LNCAP (cell line): ENCODE data around the gene CLSTN3.

ENCODE experiments used
- CTCF ChIP-seq: fragments of 450-650 bp; IDR thresholded peaks from 2 replicates; pipeline ENCODE4 v1.5.1; 2017; ENCODE audit warnings: mild to moderate bottlenecking

The CLSTN3 gene

GRCh38 chr12:7108003-7108795 is 22.0 kb upstream of the CLSTN3 start:
- TF ChIP-seq CTCF: no peak

- TF ChIP-seq CTCF: peak; percentile 98
These were observed 21.2 kb upstream of the CLSTN3 start, which contains the start of gene C1RL for GRCh38 chr12:7108796-7109571. TSS of gene C1RL (minus strand) at chr12:7109214. CDS start at chr12:7109180, 34 bp downstream.

- no peak for TF ChIP-seq CTCF
These were observed 20.6 kb upstream of the CLSTN3 start for GRCh38 chr12:7109572-7109920.

GRCh38 chr12:7110661-7111060 is 19.5 kb upstream of the CLSTN3 start:
- TF ChIP-seq CTCF: no peak

GRCh38 chr12:7112041-7112440 is 18.1 kb upstream of the CLSTN3 start:
- TF ChIP-seq CTCF: no peak

GRCh38 chr12:7113389-7113871 is 16.7 kb upstream of the CLSTN3 start:
- TF ChIP-seq CTCF: peak; percentile 91

GRCh38 chr12:7114008-7114407 is 16.2 kb upstream of the CLSTN3 start:
- TF ChIP-seq CTCF: no peak
